Panc1 (cell line): ENCODE results near the gene MRGPRF. TPM values are rescaled to one million over a fixed set of nuclear protein-coding genes. Genes with fewer than 3 reads are reported as not detected.

Experiments
- ATAC-seq: fragments of 200-7000 bp; cut with Tn5 transposase; 2 replicates; pipeline ENCODE4 v1.9.1; 2020; ENCODE audit warnings: mild to moderate bottlenecking, moderate library complexity
- BruUV-seq: library from RNA; stranded (reverse); fragments of 400-500 nt; replicated peaks from 2 replicates; lab custom pipeline; 2021; lab: Mats Ljungman, UMichigan
- CTCF ChIA-PET: fragments of 300-600 bp; sonication (Branson Sonifier 250); formaldehyde crosslinking; loops from one replicate; lab custom pipeline; 2022; ENCODE audit warnings: antibody characterized with exemption; lab: Charles Lee
- POLR2A ChIA-PET: fragments of 300-600 bp; sonication (Branson Sonifier 250); formaldehyde crosslinking; loops from one replicate; lab custom pipeline; 2022; ENCODE audit warnings: antibody characterized with exemption; lab: Charles Lee
- DNase-seq: peaks from one replicate; pipeline ENCODE4 v3.0.0-alpha.2; 2010; ENCODE audit warnings: low read depth, low spot score
- H3K27ac ChIP-seq: 2 replicates; pipeline ENCODE4 v1.5.1; 2011; ENCODE audit warnings: mild to moderate bottlenecking, low read length, inconsistent platforms
- H3K27me3 ChIP-seq: fragments of 200-500 bp; sonication (Bioruptor generic); 2 replicates; pipeline ENCODE4 v1.6.0; 2014; ENCODE audit warnings: low read length, inconsistent platforms; ENCODE audit not compliant: control insufficient read depth, insufficient read depth
- H3K36me3 ChIP-seq: fragments of 200-500 bp; sonication (Bioruptor generic); 2 replicates; pipeline ENCODE4 v1.5.1; 2014; ENCODE audit warnings: inconsistent platforms, mild to moderate bottlenecking, low read length, moderate library complexity; ENCODE audit not compliant: control insufficient read depth, insufficient read depth
- H3K4me1 ChIP-seq: 2 replicates; pipeline ENCODE4 v1.5.1; 2011; ENCODE audit warnings: inconsistent platforms, mild to moderate bottlenecking, low read length, moderate library complexity; ENCODE audit not compliant: control insufficient read depth, insufficient read depth
- H3K4me3 ChIP-seq, 2 experiments: 2 replicates each; pipeline ENCODE4 v1.5.1; 2011 to 2012; ENCODE audit warnings: low read depth in 2 of 2, low read length in 2 of 2, mild to moderate bottlenecking in 2 of 2, inconsistent platforms in 1 of 2, moderate library complexity in 1 of 2
- H3K9me3 ChIP-seq: fragments of 200-500 bp; sonication (Bioruptor generic); 2 replicates; pipeline ENCODE4 v1.5.1; 2014; ENCODE audit warnings: low read depth, mild to moderate bottlenecking, inconsistent platforms, low read length, moderate library complexity; ENCODE audit not compliant: control insufficient read depth, insufficient read depth
- POLR2AphosphoS5 ChIP-seq: IDR thresholded peaks from 2 replicates; pipeline ENCODE4 v1.6.1; 2012; ENCODE audit warnings: mild to moderate bottlenecking, low read depth, low read length, moderate library complexity
- REST ChIP-seq, 2 experiments: IDR thresholded peaks; 2 replicates each; pipeline ENCODE4 v1.6.1; 2011 to 2012; ENCODE audit warnings: low read depth in 2 of 2, control low read depth in 1 of 2, low read length in 1 of 2, mild to moderate bottlenecking in 1 of 2, moderate library complexity in 1 of 2; ENCODE audit not compliant: insufficient read depth in 1 of 2
- SIN3A ChIP-seq: IDR thresholded peaks from 2 replicates; pipeline ENCODE4 v1.6.1; 2012; ENCODE audit warnings: low read depth, mild to moderate bottlenecking, low read length, moderate library complexity, borderline replicate concordance; ENCODE audit not compliant: insufficient read depth
- TCF7L2 ChIP-seq: IDR thresholded peaks from 2 replicates; pipeline ENCODE4 v1.6.1; 2011; ENCODE audit warnings: mild to moderate bottlenecking, low read depth, low read length, inconsistent platforms
- in situ Hi-C: cut with HindIII; loops from 2 replicates; pipeline ENCODE4 v1.10.0; 2016; ENCODE audit warnings: low sequenced_read_pairs, low pct_unique_long_range_greater_than_20kb
- intact Hi-C: fragments of 100-400 bp; cut with micrococcal nuclease; formaldehyde crosslinking; loops from one replicate; pipeline ENCODE4 v1.10.0; 2022; ENCODE audit not compliant: unreplicated experiment
- total RNA-seq: library from RNA; stranded (reverse); gene quantifications from one replicate; pipeline ENCODE4 v1.2.1, GENCODE V29; 2021; ENCODE audit not compliant: unreplicated experiment

The MRGPRF gene
- total RNA-seq, 1 experiment from 2014 or later, result 0.36 TPM

GRCh38 chr11:68997124-68997994 lies 15.7 kb downstream of the MRGPRF start:
- Histone ChIP-seq H3K36me3 (no peaks in the 10 kb centered on the region), H3K4me3 (no peak overlapping the region), H3K9me3 (no peaks in the 10 kb centered on the region), H3K27ac (no peak overlapping the region), H3K27me3 (no peaks in the 10 kb centered on the region), H3K4me1 (peaks cover 13% of the 10 kb centered on the region)
- TF ChIP-seq POLR2AphosphoS5 (no peak), REST (IDR thresholded peaks at IDR 0.05; ENCODE audit: insufficient read depth in 1 of 2, low read depth in 2 of 2, low read length in 1 of 2) (no peak), TCF7L2 (no peak), SIN3A (no peak)
- CTCF ChIA-PET, result no interaction called here
- intact Hi-C loops (no loop called here), in situ Hi-C loops (no loop called here)
- POLR2A ChIA-PET, result no interaction called here
- DNase-seq, result no peak
- no peak for ATAC-seq
- no TSS peak for BruUV-seq

DNA sequence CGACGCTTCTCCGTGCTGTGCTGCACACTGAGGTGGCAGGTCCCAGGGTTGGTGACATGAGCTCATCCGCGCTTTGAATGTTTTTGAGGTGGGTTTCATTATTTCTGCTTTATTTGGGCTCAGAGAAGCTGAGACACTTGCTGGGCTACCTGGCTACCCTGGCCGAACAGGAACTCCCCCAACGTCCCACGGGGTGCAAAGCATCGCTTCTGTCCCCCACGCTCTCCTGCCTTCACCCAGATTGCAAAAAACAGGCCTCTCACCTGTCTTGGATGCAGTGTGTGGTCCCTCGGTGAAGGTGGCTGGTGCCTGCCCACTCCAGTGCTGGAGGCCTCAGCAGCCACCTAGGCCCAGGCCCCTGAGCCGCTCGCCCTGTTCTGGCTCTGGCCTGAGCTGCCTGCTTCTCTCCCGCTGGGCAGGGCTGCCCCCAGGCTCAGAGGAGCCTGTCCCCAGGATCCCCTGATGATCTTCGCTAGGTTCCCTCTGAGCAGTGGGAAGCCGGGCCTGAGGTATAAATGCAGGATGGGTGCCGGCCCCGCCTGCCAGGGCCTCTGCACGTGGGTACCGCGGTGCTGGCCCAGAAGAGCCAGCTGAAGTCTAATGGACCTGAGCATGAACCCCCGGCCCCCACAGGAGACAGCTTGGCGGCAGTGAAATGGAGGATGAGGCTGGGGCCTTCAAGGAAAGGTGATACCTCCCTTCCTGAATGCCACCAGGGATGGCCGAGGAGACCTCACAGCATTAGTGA lies 16.5 kb downstream of the MRGPRF start:
- Histone ChIP-seq H3K36me3 (no peaks in the 10 kb centered on the region), H3K4me1 (peaks cover 14% of the 10 kb centered on the region), H3K27me3 (no peaks in the 10 kb centered on the region), H3K9me3 (no peaks in the 10 kb centered on the region), H3K27ac (no peak overlapping the region), H3K4me3 (no peak overlapping the region)
- ChIA-PET CTCF (no interaction called here), POLR2A (no interaction called here)
- no peak for TF ChIP-seq REST (IDR thresholded peaks at IDR 0.05; ENCODE audit: insufficient read depth in 1 of 2, low read depth in 2 of 2, low read length in 1 of 2)
- TF ChIP-seq SIN3A, result no peak
- no peak for TF ChIP-seq POLR2AphosphoS5
- in situ Hi-C loops, result no loop called here
- DNase-seq (no peak), ATAC-seq (no peak)
- no TSS peak for BruUV-seq
- intact Hi-C loops, result no loop called here
